Pancreas (tissue), 10 donors: ENCODE results near the gene ATOH7. TPM values are rescaled to one million over a fixed set of nuclear protein-coding genes. Genes with fewer than 3 reads are reported as not detected.
A peak's percentile ranks its signal among the peaks of the same experiment; 100 is the strongest.
"Not testable (repeated sequence)": the region's sequence is repeated elsewhere in the genome, so short reads cannot be mapped to it uniquely, and the experiment has no call there.

Experiments
- ATAC-seq, 4 donors: fragments of 200-7000 bp; cut with Tn5 transposase; one replicate each; pipeline versions ENCODE4 v1.8.0 to v1.9.1; 2020; ENCODE audit warnings: mild to moderate bottlenecking in 4 of 4, moderate library complexity in 4 of 4
- DNase-seq, 6 donors: peaks; one replicate each; pipeline ENCODE4 v3.0.0-alpha.2; 2020
- FAIRE-seq: peaks from 2 replicates; lab custom pipeline; 2012; peaks lifted over from hg19 to GRCh38; lab: Jason Lieb, UNC
- H3K27ac ChIP-seq, 4 donors: fragments of 200-600 bp; sonication (generic); 1 replicate in 3 of 4; 2 replicates in 1 of 4; pipeline versions ENCODE4 v1.5.0 to v1.8.0; 2020
- H3K27me3 ChIP-seq, 4 donors: fragments of 200-600 bp; one replicate each; pipeline ENCODE4 v1.8.0; 2021
- H3K36me3 ChIP-seq, 3 donors: fragments of 200-600 bp; sonication (generic) in 1 of 3; one replicate each; pipeline versions ENCODE4 v1.5.0 to v1.8.0; 2020 to 2021
- H3K4me1 ChIP-seq, 3 donors: fragments of 200-600 bp; one replicate each; pipeline ENCODE4 v1.8.0; 2021
- H3K4me3 ChIP-seq, 4 donors: fragments of 200-600 bp; sonication (generic) in 2 of 4; one replicate each; pipeline versions ENCODE4 v1.5.0 to v1.8.0; 2020 to 2021
- H3K9me3 ChIP-seq, 4 donors: fragments of 200-600 bp; one replicate each; pipeline ENCODE4 v1.8.0; 2021
- WGBS, 2 donors: extraction: QIAGEN DNeasy Blood & Tissue Kit; methylation state at CpG; one replicate each; pipeline ENCODE4 v1.1.7; 2013; 5-methylcytosine and 5-hydroxymethylcytosine counted together
- intact Hi-C, 3 donors: fragments of 100-400 bp; cut with DNase I; formaldehyde crosslinking; loops; one replicate each; pipeline versions ENCODE4 v1.11.1 to v1.14.2; 2022
- polyA plus RNA-seq, 2 donors: library from polyadenylated mRNA; stranded (reverse); fragments of 200-250 nt; gene quantifications; one replicate each; pipeline ENCODE4 v1.2.3, GENCODE V29; 2013
- total RNA-seq, 6 donors: library from RNA; stranded (reverse); fragmentation: NEBNext Ultra II Directional in 4 of 6; extraction: Animal tissue kit (Norgen Biotek cat#: 25700) in 4 of 6; gene quantifications; one replicate each; pipeline versions ENCODE4 v1.2.1 to v1.2.4, GENCODE V29; 2021 to 2023
- TF ChIP-seq, protein P1 (sequence below), 4 donors: fragments of 200-600 bp; sonication (generic) in 3 of 4; IDR thresholded peaks; one replicate each; pipeline versions ENCODE4 v1.5.0 to v1.8.0; 2021; ENCODE audit warnings: antibody characterized with exemption in 4 of 4
- donor health status: healthy with polysubstance abuse.
- donor health status: DM: no; HTN: no; CAD: no; lungs with moderate emphysema.
- donor health status: DM: no; HTN: no; CAD: no.
- donor health status: control.
- donor health status: control.
- donor health status: Bipolar disorder and iron deficiency.
- donor health status: DM: yes; HTN: yes; CAD: no.
- donor health status: DM: no; HTN: no; CAD: no.
- donor health status: DM: no; HTN: no; CAD: no.
- donor health status: DM: yes; HTN: yes; CAD: no.

ATOH7 gene
- total RNA-seq = under 1 TPM in 3 of 6 donors, not detected in 3; 0.14 to 0.28 (median 0.19) TPM
- polyA plus RNA-seq = under 1 TPM; 0.11 to 0.38 TPM

GRCh38 chr10:68231817-68232251 is at the start of gene ATOH7:
Gene ATOH7, minus strand, starts transcription at chr10:68232113. Its CDS starts 436 bp downstream, at chr10:68231677.
- Histone ChIP-seq H3K9me3 (no peaks in the 10 kb centered on the region), H3K36me3 (no peaks in the 10 kb centered on the region), H3K4me1 (peaks cover 0 to 3% (median 0%) of the 10 kb centered on the region in 3 donors), H3K27ac (peak within 1 kb of the TSS; percentile 43 to 74 (median 58)), H3K4me3 (peak within 1 kb of the TSS; percentile 46 to 66 (median 50)), H3K27me3 (no peaks in the 10 kb centered on the region)
- TF ChIP-seq, protein P1, sequence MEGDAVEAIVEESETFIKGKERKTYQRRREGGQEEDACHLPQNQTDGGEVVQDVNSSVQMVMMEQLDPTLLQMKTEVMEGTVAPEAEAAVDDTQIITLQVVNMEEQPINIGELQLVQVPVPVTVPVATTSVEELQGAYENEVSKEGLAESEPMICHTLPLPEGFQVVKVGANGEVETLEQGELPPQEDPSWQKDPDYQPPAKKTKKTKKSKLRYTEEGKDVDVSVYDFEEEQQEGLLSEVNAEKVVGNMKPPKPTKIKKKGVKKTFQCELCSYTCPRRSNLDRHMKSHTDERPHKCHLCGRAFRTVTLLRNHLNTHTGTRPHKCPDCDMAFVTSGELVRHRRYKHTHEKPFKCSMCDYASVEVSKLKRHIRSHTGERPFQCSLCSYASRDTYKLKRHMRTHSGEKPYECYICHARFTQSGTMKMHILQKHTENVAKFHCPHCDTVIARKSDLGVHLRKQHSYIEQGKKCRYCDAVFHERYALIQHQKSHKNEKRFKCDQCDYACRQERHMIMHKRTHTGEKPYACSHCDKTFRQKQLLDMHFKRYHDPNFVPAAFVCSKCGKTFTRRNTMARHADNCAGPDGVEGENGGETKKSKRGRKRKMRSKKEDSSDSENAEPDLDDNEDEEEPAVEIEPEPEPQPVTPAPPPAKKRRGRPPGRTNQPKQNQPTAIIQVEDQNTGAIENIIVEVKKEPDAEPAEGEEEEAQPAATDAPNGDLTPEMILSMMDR (IDR thresholded peaks at IDR 0.05) = no peak
- no peak for ATAC-seq
- intact Hi-C loops = loop anchor here in 1 of 3 donors (10.0 kb wide), 1 partner anchor 63 kb away; no protein-coding TSS in a partner anchor
- no peak for DNase-seq
- 46 to 52% methylated on average over 13 of the region's 13 CpGs for WGBS, 2 donors
- no peak for FAIRE-seq

GRCh38 chr10:68280758-68281157 is 48.8 kb upstream of the ATOH7 start:
- DNase-seq (no peak), FAIRE-seq (no peak), ATAC-seq (no peak)
- 94 to 96% methylated on average over 4 of the region's 4 CpGs for whole genome bisulfite sequencing, 2 donors
- Histone ChIP-seq H3K27me3 (no peaks in the 10 kb centered on the region), H3K9me3 (no peaks in the 10 kb centered on the region), H3K4me3 (no peak overlapping the region), H3K36me3 (peaks cover 0 to 19% (median 0%) of the 10 kb centered on the region in 3 donors), H3K27ac (no peak overlapping the region), H3K4me1 (no peaks in the 10 kb centered on the region)
- intact Hi-C loops = no loop called here
- TF ChIP-seq, protein P1 (IDR thresholded peaks at IDR 0.05) = no peak

DNA sequence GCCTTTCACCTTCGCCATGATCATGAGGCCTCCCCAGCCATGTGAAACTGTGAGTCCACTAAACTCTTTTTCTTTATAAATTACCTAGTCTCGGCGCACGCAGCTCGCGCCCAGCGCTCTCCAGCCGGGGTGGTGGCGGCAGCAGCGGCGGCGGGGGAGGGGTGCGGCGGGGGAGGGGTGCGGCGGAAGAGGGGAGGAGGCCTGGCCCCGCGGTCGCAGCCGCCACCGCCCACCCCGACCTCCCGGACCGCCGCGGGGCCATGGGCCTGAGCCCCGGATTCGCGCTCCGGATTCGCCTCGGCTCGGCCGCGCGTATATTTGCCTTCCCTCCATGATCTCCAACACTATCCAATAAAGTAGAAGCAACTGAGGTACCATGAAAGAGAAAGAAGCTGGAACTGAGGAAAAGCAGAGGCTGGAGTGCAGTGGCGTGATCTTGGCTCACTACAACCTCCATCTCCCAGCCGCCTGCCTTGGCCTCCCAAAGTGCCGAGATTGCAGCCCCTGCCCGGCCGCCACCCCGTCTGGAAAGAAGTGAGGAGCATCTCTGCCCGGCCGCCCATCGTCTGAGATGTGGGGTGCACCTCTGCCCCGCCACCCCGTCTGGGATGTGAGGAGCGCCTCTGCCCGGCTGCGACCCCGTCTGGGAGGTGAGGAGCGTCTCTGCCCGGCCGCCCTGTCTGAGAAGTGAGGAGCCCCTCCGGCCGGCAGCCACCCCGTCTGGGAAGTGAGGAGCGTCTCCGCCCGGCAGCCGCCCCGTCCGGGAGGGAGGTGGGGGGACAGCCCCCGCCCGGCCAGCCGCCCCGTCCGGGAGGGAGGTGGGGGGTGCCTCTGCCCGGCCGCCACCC is 47.2 kb upstream of the ATOH7 start:
- H3K4me1 ChIP-seq, H3K9me3 ChIP-seq, H3K27ac ChIP-seq, H3K4me3 ChIP-seq, H3K27me3 ChIP-seq, intact Hi-C loops, FAIRE-seq, ATAC-seq: not testable (repeated sequence)
- WGBS, 2 donors = 97 to 98% methylated on average over 57 to 70 of the region's 70 CpGs
- DNase-seq = peak in 1 of 6 donors; percentile 52
- H3K36me3 ChIP-seq = peaks cover 0 to 13% (median 0%) of the 10 kb centered on the region in 3 donors

DNA sequence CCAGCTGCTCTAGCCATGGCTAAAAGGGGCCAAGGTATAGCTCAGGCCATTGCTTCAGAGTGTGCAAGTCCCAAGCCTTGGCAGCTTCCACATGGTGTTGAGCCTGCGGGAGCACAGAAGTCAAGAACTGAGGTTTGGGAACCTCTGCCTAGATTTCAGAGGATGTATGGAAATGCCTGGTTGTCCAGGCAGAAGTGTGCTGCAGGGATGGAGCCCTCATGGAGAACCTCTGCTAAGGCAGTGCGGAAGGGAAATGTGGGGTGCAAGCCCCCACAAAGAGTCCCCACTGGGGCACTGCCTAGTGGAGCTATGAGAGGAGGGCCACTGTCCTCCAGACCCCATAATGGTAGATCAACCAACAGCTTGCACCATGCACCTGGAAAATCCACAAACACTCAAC is 45.9 kb upstream of the ATOH7 start:
- FAIRE-seq, H3K36me3 ChIP-seq, intact Hi-C loops, H3K4me3 ChIP-seq, H3K27me3 ChIP-seq, DNase-seq, H3K27ac ChIP-seq, H3K4me1 ChIP-seq, ATAC-seq, H3K9me3 ChIP-seq: not testable (repeated sequence)
- 96 to 100% methylated on average over 2 of the region's 2 CpGs for WGBS, 2 donors

DNA sequence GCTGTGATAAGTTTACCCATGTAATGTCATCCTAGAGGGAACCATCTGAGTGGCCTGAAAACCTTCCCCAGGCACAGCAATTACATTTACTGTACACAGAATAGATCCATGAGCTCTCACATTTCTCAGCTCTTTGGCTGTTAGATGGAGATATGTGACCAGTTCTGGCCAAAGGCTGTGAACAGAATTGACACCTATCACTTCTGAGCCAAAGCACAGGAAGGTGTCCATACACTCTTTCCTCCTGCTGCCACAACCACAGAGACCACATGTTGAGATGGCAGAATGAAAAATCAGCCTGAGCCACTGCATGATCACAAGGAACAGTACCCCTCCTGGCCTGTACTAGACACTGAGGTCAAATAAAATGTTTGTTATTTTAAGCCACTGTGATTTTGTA is 44.3 kb upstream of the ATOH7 start:
- no peak for DNase-seq
- intact Hi-C loops = no loop called here
- H3K27ac ChIP-seq = no peak overlapping the region
- FAIRE-seq = no peak
- H3K4me3 ChIP-seq = no peak overlapping the region
- H3K9me3 ChIP-seq = no peaks in the 10 kb centered on the region
- no peak for ATAC-seq
- no peaks in the 10 kb centered on the region for H3K27me3 ChIP-seq
- no peaks in the 10 kb centered on the region for H3K36me3 ChIP-seq
- TF ChIP-seq, protein P1 (IDR thresholded peaks at IDR 0.05) = no peak
- H3K4me1 ChIP-seq = no peaks in the 10 kb centered on the region
